ENCODE measurements around the gene ATRIP.
A peak's percentile ranks its signal among the peaks of the same experiment; 100 is the strongest.

Gene ATRIP

DNA sequence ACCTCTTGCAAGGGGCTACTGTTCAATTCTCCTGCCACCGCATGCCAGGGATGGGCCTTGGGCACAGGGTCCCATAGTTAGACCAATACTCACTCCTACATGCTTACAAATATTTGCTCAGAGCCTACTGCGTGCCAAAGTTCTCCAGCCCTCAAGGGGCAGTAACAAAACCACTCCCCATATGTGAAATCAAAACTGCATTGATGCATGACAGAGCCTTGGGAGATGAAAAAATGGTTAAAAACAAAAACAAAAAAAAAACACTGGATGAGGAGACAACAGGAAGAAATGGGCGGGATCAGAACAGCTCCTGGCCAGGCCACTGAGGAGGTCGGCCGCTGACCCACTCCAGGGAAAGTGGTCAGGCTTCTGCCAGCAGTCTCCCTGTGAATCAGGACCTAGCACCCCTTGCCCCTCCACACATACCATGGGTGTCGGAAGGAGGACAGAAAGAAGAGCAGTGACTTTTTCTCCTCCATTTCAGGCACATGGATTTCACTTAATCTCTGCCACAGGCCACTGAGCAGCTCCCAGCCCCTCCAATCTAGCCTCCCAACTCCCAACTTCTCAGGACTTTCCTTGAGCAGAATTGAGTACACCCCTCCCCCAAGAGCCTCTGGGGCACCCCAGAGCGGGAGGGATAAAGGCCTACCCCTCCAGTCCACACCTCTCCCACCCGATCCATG lies 19.4 kb upstream of the ATRIP start:
- TF ChIP-seq, protein P1, sequence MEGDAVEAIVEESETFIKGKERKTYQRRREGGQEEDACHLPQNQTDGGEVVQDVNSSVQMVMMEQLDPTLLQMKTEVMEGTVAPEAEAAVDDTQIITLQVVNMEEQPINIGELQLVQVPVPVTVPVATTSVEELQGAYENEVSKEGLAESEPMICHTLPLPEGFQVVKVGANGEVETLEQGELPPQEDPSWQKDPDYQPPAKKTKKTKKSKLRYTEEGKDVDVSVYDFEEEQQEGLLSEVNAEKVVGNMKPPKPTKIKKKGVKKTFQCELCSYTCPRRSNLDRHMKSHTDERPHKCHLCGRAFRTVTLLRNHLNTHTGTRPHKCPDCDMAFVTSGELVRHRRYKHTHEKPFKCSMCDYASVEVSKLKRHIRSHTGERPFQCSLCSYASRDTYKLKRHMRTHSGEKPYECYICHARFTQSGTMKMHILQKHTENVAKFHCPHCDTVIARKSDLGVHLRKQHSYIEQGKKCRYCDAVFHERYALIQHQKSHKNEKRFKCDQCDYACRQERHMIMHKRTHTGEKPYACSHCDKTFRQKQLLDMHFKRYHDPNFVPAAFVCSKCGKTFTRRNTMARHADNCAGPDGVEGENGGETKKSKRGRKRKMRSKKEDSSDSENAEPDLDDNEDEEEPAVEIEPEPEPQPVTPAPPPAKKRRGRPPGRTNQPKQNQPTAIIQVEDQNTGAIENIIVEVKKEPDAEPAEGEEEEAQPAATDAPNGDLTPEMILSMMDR (conservative IDR thresholded peaks at IDR 0.05) = no peak
- no peak for TF ChIP-seq ZFX (IDR thresholded peaks at IDR 0.05)
- no peak overlapping the region for H3K27ac ChIP-seq

DNA sequence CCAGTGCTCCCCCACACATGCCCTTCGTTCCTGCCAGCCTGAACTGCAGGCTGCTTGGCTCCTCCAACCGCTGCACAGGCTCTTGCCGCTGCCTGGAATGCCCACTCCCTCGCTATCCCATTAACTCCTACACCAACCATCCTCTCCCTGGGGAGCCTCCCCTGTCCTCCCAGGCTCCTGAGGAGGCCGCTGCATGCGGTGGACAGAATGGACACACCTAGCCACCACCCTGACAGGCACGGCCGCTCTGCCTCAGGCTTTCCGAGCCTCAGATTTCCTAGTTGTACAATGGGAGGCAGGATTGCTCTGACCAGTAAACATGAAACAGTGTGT lies 18.9 kb upstream of the ATRIP start:
- TF ChIP-seq, protein P1 (conservative IDR thresholded peaks at IDR 0.05) = no peak
- no peak for TF ChIP-seq ZFX (IDR thresholded peaks at IDR 0.05)
- H3K27ac ChIP-seq = no peak overlapping the region

DNA sequence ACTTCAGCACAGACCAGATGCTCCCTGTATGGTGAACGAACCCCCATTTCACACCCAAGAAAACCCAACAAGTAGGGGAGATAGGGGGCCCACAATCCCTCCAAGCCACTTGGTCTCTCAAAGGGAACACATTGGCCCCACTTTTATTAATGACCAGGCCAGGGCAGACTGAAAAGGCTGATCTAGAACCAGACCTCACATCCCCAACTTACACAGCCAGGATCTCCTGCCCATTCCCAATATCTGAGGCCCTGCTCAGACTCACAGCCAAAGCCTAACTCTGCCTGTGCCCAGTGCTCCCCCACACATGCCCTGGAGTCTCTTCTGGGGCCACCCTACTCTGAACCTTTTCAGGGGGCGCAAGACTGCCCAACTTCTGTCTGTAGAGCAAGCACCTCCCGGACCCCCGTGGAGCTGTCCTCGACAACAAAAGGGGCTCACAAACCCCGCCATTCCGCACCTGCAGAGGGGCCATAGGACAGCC lies 18.4 kb upstream of the ATRIP start:
- no peak for TF ChIP-seq ZFX (IDR thresholded peaks at IDR 0.05)
- TF ChIP-seq, protein P1 (conservative IDR thresholded peaks at IDR 0.05) = no peak
- peak overlapping the region; percentile 88 for H3K27ac ChIP-seq

DNA sequence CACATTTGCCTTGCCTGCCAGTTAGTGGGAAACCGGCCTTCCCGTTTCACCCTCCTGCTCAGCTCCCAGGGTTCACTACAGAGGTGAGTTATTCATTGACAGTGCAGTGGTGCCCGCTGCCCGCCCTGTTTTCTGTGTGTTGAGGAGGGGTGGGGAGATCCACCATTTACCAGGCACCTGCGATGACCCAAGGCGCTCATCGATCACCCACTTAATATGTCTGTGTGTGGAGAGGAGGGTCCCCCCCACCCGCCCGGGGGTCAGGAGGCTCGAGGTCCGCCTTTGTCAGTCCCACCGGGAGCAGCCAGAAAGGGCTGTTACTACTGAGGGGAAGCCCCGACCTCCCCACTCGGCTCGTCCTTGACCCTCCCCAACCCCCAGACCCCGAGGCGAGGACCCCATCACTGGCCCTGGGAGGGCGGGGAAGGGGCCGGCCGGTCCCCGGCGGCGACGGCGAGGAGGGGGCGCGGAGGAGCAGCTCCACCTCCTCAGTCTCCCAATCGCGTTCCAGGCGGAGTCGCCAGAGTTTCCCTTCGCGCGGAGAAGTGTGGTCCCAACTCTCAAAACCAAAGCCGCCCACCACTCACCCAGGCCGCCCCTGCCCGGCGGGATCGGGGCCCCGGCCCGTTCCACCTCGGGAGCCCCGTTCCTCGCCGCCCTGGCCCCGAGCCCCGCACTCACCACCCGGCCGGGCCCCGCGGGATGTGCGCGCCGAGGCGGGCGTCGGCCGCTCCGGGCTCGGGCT lies 17.8 kb upstream of the ATRIP start:
- peak overlapping the region; percentile 88 for H3K27ac ChIP-seq
- TF ChIP-seq, protein P1 (conservative IDR thresholded peaks at IDR 0.05) = no peak
- TF ChIP-seq ZFX (IDR thresholded peaks at IDR 0.05) = no peak

DNA sequence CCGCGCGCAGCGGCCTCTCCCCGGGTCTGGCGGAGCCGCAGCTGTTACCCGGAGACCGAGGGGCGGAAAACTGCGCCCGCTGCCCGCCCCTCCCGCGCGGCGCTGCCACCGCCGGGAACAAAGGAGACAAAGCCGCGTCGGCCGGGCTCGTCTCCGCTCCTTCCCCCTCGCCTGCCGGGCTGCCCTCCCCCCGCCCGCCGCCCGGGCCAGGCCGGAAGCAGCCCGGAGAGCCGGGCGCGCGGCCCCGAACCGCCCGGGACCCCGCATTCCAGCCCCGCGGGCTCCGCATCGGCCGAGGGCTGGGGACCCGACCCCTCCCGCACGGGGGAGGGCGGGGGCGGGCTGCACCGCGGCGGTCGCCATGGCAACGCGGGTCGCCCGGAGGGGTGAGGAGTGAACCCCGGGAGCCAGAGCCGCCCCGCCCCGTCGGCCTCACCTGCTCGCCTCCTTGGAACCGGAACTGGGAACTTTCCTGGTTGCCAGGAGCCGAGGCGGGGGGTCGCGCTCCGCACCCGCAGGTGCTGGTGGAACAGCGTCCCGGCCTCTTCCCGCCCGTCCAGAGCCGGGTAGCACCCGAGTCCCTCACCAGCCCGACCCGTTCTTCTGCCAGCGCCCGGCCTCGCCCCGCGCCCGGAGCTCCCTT lies 17.1 kb upstream of the ATRIP start:
- TF ChIP-seq, protein P1 (conservative IDR thresholded peaks at IDR 0.05) = no peak
- peak; percentile 78; the same call in 1 of the 2 replicates for TF ChIP-seq ZFX (IDR thresholded peaks at IDR 0.05)
- peak overlapping the region; percentile 88 for H3K27ac ChIP-seq

DNA sequence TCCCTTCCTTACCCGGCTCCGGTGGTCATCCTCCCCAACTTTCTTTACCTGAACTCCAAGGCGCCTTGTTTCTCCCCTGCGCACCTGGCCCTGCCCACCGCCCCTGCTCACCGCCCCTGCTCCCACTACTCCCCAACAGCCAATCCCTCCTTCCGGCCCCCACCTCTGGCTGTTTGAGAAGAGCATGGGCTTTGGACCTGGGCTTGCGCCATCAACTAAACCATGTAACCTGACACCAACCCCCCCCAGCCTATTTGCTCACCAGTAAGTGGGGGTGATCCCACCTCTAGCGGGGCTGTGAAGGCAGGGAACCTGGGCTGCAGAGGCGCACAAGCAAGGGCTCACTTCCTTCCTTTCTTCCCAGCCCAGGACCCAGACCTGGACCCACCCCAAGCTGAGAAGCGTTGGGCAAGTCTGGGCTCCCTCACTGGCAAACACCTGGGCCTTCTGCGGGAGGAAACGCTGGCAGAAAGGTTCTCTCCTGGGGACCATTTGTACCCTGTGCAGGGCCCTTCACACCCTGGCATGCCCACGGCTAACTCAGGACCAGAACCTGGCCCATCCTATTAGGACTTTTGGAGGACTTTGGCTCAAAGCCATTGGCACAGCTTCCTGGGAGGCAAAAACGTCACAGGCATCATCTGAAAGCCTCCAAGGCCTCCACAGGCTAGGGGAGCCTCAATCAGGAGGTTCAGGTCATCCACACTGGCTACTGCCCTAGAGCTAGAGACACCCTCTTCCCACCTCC lies 16.4 kb upstream of the ATRIP start, which contains the start of gene PLXNB1:
Gene PLXNB1, minus strand, starts transcription at position 127 of the 748 bp plus-strand sequence. CDS start 5,475 bp downstream, outside the sequence.
- H3K27ac ChIP-seq = peak within 1 kb of the TSS; percentile 88
- TF ChIP-seq ZFX (IDR thresholded peaks at IDR 0.05) = no peak
- TF ChIP-seq, protein P1 (conservative IDR thresholded peaks at IDR 0.05) = no peak

Measured in C4-2B (cell line).